C4-2B (cell line): Measurements from ENCODE around the gene H19.

Source experiments
- ZFX ChIP-seq: fragments of 450-650 bp; IDR thresholded peaks from 2 replicates; pipeline ENCODE4 v1.6.1; 2017
- TF ChIP-seq, protein P1 (sequence below): fragments of 450-650 bp; conservative IDR thresholded peaks from 2 replicates; pipeline ENCODE4 v1.5.1; 2017; ENCODE audit warnings: mild to moderate bottlenecking

DNA sequence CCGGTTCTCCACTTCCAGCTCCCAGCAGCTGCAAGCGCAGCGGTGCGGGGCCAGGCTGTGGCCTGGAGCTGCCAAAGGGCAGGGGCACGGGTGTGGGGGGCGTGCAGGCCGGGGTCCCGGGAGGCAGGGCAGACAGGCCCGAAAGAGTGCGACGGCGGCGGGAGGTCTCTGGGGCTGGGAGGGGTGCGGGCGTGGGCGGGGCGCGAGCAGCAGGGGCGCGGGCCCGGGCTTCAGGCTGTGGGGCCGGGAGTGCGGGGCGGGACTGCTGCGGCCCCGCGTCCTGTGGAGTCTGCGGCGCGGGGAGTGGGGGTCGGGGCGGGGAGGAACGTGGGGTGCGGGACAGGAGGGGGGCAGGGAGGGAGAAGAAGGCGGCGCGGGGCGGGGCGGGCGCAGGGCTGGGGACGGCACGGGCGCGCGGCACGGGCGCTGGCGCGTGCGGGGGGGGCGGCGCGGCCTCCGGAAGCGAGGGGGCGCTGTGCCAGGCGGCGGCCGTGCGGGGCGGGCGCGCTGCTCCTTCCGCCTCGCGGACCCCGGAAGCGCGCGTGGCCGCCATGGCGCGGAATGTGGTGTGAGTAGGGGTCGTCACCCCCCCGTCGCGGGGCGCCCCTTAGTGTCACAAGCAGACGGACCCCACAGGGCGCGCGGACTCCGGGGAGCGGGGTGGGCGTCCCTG lies 50.7 kb downstream of the H19 start, which contains the start of gene MRPL23:
- TF ChIP-seq, protein P1, sequence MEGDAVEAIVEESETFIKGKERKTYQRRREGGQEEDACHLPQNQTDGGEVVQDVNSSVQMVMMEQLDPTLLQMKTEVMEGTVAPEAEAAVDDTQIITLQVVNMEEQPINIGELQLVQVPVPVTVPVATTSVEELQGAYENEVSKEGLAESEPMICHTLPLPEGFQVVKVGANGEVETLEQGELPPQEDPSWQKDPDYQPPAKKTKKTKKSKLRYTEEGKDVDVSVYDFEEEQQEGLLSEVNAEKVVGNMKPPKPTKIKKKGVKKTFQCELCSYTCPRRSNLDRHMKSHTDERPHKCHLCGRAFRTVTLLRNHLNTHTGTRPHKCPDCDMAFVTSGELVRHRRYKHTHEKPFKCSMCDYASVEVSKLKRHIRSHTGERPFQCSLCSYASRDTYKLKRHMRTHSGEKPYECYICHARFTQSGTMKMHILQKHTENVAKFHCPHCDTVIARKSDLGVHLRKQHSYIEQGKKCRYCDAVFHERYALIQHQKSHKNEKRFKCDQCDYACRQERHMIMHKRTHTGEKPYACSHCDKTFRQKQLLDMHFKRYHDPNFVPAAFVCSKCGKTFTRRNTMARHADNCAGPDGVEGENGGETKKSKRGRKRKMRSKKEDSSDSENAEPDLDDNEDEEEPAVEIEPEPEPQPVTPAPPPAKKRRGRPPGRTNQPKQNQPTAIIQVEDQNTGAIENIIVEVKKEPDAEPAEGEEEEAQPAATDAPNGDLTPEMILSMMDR = no peak
- TF ChIP-seq ZFX = no peak
